HEK293T (cell line): Measurements from ENCODE around the gene GK2.

Experiments used
- ARNT ChIP-seq: fragments of 450-650 bp; IDR thresholded peaks from 2 replicates; pipeline ENCODE4 v1.6.1; 2017; ENCODE audit warnings: mild to moderate bottlenecking
- BHLHE40 ChIP-seq: fragments of 450-650 bp; IDR thresholded peaks from 2 replicates; pipeline ENCODE4 v1.6.1; 2016; ENCODE audit warnings: mild to moderate bottlenecking, moderate library complexity, borderline replicate concordance
- FOXA1 ChIP-seq: fragments of 450-650 bp; IDR thresholded peaks from 2 replicates; pipeline ENCODE4 v1.6.1; 2016; ENCODE audit warnings: mild to moderate bottlenecking
- FOXM1 ChIP-seq: fragments of 450-650 bp; IDR thresholded peaks from 2 replicates; pipeline ENCODE4 v1.6.1; 2017; ENCODE audit warnings: mild to moderate bottlenecking, borderline replicate concordance
- HDGF ChIP-seq: fragments of 450-650 bp; IDR thresholded peaks from 2 replicates; pipeline ENCODE4 v1.6.1; 2017; ENCODE audit warnings: antibody characterized with exemption, borderline replicate concordance
- L3MBTL2 ChIP-seq: fragments of 450-650 bp; conservative IDR thresholded peaks from 2 replicates; pipeline ENCODE4 v1.6.1; 2016; ENCODE audit warnings: mild to moderate bottlenecking
- NFRKB ChIP-seq: fragments of 450-650 bp; IDR thresholded peaks from 2 replicates; pipeline ENCODE4 v1.6.1; 2016; ENCODE audit warnings: mild to moderate bottlenecking, moderate library complexity
- PKNOX1 ChIP-seq: fragments of 450-650 bp; IDR thresholded peaks from 2 replicates; pipeline ENCODE4 v1.6.1; 2016
- SP1 ChIP-seq: fragments of 450-650 bp; IDR thresholded peaks from 2 replicates; pipeline ENCODE4 v1.6.1; 2017
- SUZ12 ChIP-seq: fragments of 450-650 bp; IDR thresholded peaks from 2 replicates; pipeline ENCODE4 v1.6.1; 2016; ENCODE audit warnings: mild to moderate bottlenecking
- TARDBP ChIP-seq: fragments of 450-650 bp; IDR thresholded peaks from 2 replicates; pipeline ENCODE4 v1.6.1; 2016
- ZNF384 ChIP-seq: fragments of 450-650 bp; IDR thresholded peaks from 2 replicates; pipeline ENCODE4 v1.6.1; 2016

- TF ChIP-seq SP1 (no peak), FOXM1 (no peak), TARDBP (no peak), ARNT (no peak), BHLHE40 (no peak), L3MBTL2 (no peak), ZNF384 (no peak), FOXA1 (no peak), PKNOX1 (no peak), NFRKB (no peak), HDGF (no peak), SUZ12 (no peak)
These were observed 21.3 kb upstream of the GK2 start for GRCh38 chr4:79429113-79429903.
